Measurements from ENCODE around the gene HKDC1. TPM values are rescaled to one million over a fixed set of nuclear protein-coding genes. Genes with fewer than 3 reads are reported as not detected.

HKDC1 gene
- total RNA-seq, 1 donor from 2014 or later = 125 TPM

DNA sequence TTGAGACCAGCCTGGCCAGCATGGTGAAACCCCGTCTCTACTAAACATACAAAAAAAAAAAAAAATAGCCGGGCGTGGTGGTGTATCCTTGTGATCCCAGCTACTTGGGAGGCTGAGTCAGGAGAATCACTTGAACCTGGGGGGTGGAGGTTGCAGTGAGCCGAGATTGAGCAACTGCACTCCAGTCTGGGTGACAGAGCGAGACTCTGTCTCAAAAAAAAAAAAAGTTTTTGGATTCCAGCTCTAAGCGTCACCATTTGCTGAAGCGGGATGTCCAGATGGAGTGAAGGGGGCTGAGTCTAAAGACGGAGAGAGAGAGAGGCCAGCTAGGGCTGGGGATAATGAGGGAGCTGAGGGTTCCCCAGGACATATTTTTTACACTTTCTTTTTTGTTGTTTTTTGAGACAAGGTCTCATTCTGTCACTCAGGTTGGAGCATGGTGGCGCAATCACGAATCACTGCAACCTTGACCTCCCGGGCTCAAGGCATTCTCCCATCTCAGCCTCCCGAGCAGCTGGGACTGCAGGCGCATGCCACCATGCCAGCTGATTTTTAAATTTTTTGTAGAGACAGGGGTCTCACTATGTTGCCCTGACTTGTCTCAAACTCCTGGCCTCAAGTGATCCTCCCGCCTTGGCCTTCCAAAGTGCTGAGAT is 48.8 kb downstream of the HKDC1 start:
- DNase-seq (ENCODE audit: low read depth) = no peak

DNA sequence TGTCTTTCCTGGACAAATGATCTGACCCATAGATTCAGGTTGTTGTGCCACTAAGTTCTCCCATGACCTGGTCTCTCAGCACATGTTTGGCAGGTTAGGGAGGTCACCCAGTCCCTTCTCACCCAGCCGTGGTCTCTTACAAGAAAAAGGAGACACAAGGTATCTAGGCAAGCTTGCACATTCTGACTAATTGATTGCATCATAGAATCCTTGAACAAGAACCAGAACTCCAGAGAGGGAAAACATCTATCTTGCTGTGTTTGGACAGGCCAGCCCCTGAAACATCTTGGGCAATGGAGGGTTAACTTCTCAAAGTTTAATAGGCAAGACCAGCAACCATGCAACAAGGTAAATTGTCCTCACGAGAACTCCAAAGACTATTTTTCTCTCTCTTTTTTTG is 49.6 kb downstream of the HKDC1 start:
- TF ChIP-seq CTCF (IDR thresholded peaks at IDR 0.05; ENCODE audit: insufficient read depth, low read length, poor library complexity, severe bottlenecking) = no peak
- Histone ChIP-seq H3K4me3 (ENCODE audit: low read depth, low read length) (no peak overlapping the region), H3K27me3 (ENCODE audit: control insufficient read depth, insufficient read depth, low read length) (no peaks in the 10 kb centered on the region), H3K36me3 (ENCODE audit: control insufficient read depth, insufficient read depth, low read length) (peaks cover 3% of the 10 kb centered on the region)
- DNase-seq (ENCODE audit: low read depth) = no peak

More for the DNA sequence above, 48.8 kb downstream of the HKDC1 start:
- Histone ChIP-seq H3K36me3 (ENCODE audit: control insufficient read depth, insufficient read depth, low read length) (peaks cover 3% of the 10 kb centered on the region), H3K4me3 (ENCODE audit: low read depth, low read length) (no peak overlapping the region), H3K27me3 (ENCODE audit: control insufficient read depth, insufficient read depth, low read length) (no peaks in the 10 kb centered on the region)
- no peak for TF ChIP-seq CTCF (IDR thresholded peaks at IDR 0.05; ENCODE audit: insufficient read depth, low read length, poor library complexity, severe bottlenecking)

- H3K4me3 ChIP-seq (ENCODE audit: low read depth, low read length) = no peak overlapping the region
- DNase-seq (ENCODE audit: low read depth) = no peak
- H3K27me3 ChIP-seq (ENCODE audit: control insufficient read depth, insufficient read depth, low read length) = no peaks in the 10 kb centered on the region
- peaks cover 1% of the 10 kb centered on the region for H3K36me3 ChIP-seq (ENCODE audit: control insufficient read depth, insufficient read depth, low read length)
- TF ChIP-seq CTCF (IDR thresholded peaks at IDR 0.05; ENCODE audit: insufficient read depth, low read length, poor library complexity, severe bottlenecking) = no peak
These were observed 50.9 kb downstream of the HKDC1 start for GRCh38 chr10:69270990-69271389.

DNA sequence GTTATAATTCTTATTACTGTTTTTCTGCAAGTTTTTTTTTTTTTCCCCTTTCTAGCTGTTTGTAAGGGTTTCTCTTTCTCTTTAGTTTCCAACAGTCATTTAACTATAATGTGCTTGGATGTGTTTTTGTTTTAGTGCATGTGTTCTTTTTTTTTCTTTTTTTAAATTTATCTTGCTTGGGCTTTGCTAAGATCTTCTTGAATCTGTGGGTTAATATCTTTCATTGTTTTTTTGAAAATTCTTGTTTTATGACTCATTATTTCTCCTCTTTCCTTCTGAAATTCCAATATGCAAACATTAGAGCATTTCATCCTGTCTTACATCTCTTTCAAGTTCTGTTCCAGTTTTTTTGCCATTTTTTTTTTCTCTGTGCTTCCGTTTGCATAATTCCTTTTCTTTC is 52.5 kb downstream of the HKDC1 start:
- TF ChIP-seq CTCF (IDR thresholded peaks at IDR 0.05; ENCODE audit: insufficient read depth, low read length, poor library complexity, severe bottlenecking) = no peak
- no peak for DNase-seq (ENCODE audit: low read depth)

DNA sequence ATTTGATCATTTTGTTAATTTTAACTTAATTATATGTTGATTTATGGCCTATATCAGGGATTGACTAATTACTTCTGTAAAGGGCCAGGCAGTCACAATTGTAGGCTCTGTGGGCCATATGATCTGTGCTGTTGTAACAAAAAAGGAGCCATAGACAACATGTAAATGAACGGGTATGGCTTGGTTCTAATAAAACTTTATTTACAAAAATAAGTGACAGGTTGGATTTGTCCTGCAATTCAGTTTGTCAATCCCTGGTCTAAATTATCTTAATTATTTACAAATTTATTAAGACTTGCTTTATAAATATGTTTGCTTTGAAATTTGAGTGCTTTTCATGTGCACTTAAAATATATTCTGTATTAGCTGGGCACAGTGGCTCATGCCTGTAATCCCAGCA is 55.3 kb downstream of the HKDC1 start:
- Histone ChIP-seq H3K27me3 (ENCODE audit: control insufficient read depth, insufficient read depth, low read length) (no peaks in the 10 kb centered on the region), H3K4me3 (ENCODE audit: low read depth, low read length) (no peak overlapping the region), H3K36me3 (ENCODE audit: control insufficient read depth, insufficient read depth, low read length) (no peaks in the 10 kb centered on the region)
- no peak for TF ChIP-seq CTCF (IDR thresholded peaks at IDR 0.05; ENCODE audit: insufficient read depth, low read length, poor library complexity, severe bottlenecking)
- no peak for DNase-seq (ENCODE audit: low read depth)

More for the DNA sequence above, 52.5 kb downstream of the HKDC1 start:
- Histone ChIP-seq H3K27me3 (ENCODE audit: control insufficient read depth, insufficient read depth, low read length) (no peaks in the 10 kb centered on the region), H3K36me3 (ENCODE audit: control insufficient read depth, insufficient read depth, low read length) (peaks cover 1% of the 10 kb centered on the region), H3K4me3 (ENCODE audit: low read depth, low read length) (no peak overlapping the region)

DNA sequence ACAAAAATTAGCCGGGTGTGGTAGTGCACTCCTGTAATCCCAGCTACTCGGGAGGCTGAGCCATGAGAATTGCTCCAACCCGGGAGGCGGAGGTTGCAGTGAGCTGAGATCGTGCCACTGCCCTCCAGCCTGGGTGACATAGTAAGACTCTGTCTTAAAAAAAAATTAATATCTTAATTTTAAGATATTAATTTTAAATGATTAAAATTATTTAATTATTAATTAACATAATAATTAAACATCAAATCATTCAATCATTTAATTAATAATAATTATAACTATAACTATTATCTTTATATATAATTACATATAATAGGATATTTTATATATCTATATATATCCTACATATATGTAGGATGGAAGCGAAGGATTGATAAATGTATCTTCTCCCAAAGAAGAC is 56.4 kb downstream of the HKDC1 start:
- H3K36me3 ChIP-seq (ENCODE audit: control insufficient read depth, insufficient read depth, low read length) = no peaks in the 10 kb centered on the region
- DNase-seq (ENCODE audit: low read depth) = no peak
- no peak overlapping the region for H3K4me3 ChIP-seq (ENCODE audit: low read depth, low read length)
- no peaks in the 10 kb centered on the region for H3K27me3 ChIP-seq (ENCODE audit: control insufficient read depth, insufficient read depth, low read length)
- TF ChIP-seq CTCF (IDR thresholded peaks at IDR 0.05; ENCODE audit: insufficient read depth, low read length, poor library complexity, severe bottlenecking) = no peak

Data from kidney epithelial cell (primary cell).